ENCODE data around the gene MAPK4.

DNA sequence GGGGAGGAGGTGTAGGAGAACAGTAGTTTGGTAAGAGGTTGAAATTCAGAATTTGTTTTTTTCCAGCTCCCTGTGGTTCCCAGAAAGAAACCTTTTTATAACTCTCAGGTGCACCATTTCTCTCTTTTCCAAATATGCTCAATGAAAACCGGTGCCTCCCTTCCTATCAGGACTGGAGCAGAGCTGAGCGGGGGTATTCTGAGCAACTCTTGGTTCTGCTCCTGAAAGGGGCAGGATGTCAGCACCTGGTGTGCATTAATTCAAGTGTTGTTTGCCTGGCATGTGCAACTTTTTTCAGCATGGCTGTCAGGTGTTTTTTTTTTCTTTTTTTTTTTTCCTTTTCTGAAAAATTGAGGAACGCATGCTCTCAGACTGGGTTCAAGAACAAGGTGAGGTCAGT, 74.1 kb downstream of the MAPK4 start:
- TF ChIP-seq CTCF (IDR thresholded peaks at IDR 0.05) = no peak
- TF ChIP-seq POLR2AphosphoS5 (IDR thresholded peaks at IDR 0.05) = no peak
- no peak for TF ChIP-seq POLR2A (IDR thresholded peaks at IDR 0.05)

All from breast epithelium (tissue), 3 donors.